HepG2 (cell line): ENCODE data around the gene GDF15. TPM values are rescaled to one million over a fixed set of nuclear protein-coding genes. Genes with fewer than 3 reads are reported as not detected.
A peak's percentile ranks its signal among the peaks of the same experiment; 100 is the strongest.

Source experiments
- ATF7 ChIP-seq, 2 experiments: fragments of 450-650 bp in 1 of 2; sonication (generic) in 1 of 2; formaldehyde crosslinking in 1 of 2; IDR thresholded peaks; 2 replicates each; pipeline versions ENCODE4 v1.4.0 to v1.6.1; 2016 to 2020; ENCODE audit warnings: antibody characterized with exemption in 1 of 2, mild to moderate bottlenecking in 1 of 2, missing genetic modification reagents in 1 of 2
- DMAP1 ChIP-seq: IDR thresholded peaks from 2 replicates; pipeline ENCODE4 v1.6.1; 2016
- DPF2 ChIP-seq: sonication (generic); formaldehyde crosslinking; IDR thresholded peaks from 2 replicates; pipeline ENCODE4 v1.4.0; 2020; ENCODE audit warnings: mild to moderate bottlenecking, low read depth, missing genetic modification reagents, borderline replicate concordance
- FOSL1 ChIP-seq: sonication (generic); formaldehyde crosslinking; IDR thresholded peaks from 2 replicates; pipeline ENCODE4 v1.9.0; 2021; ENCODE audit warnings: missing genetic modification reagents, borderline replicate concordance
- FOXP1 ChIP-seq, 2 experiments: fragments of 450-650 bp in 1 of 2; IDR thresholded peaks; 2 replicates each; pipeline ENCODE4 v1.6.1; 2017 to 2018; ENCODE audit warnings: antibody characterized with exemption in 1 of 2
- HNF4G ChIP-seq, 2 experiments: sonication (generic) in 1 of 2; formaldehyde crosslinking in 1 of 2; IDR thresholded peaks; 2 replicates each; pipeline versions ENCODE4 v1.4.0 to v1.6.1; 2011 to 2020; ENCODE audit warnings: borderline replicate concordance in 2 of 2, low read depth in 2 of 2, mild to moderate bottlenecking in 2 of 2, low read length in 1 of 2, missing genetic modification reagents in 1 of 2, moderate library complexity in 1 of 2
- JUND ChIP-seq: sonication (generic); formaldehyde crosslinking; IDR thresholded peaks from 2 replicates; pipeline ENCODE4 v1.8.0; 2022; ENCODE audit warnings: mild to moderate bottlenecking, missing genetic modification reagents
- NCOA1 ChIP-seq: sonication (generic); formaldehyde crosslinking; IDR thresholded peaks from 2 replicates; pipeline ENCODE4 v1.9.0; 2021; ENCODE audit warnings: missing genetic modification reagents
- NFKBIZ ChIP-seq: IDR thresholded peaks from 2 replicates; pipeline ENCODE4 v1.6.1; 2018; ENCODE audit warnings: missing genetic modification reagents, missing compliant biosample characterization
- PLRG1 ChIP-seq: fragments of 450-650 bp; conservative IDR thresholded peaks from 2 replicates; pipeline ENCODE4 v1.6.1; 2016
- PRMT3 ChIP-seq: sonication (generic); formaldehyde crosslinking; IDR thresholded peaks from 2 replicates; pipeline ENCODE4 v1.8.1; 2022; ENCODE audit warnings: low read depth, mild to moderate bottlenecking, moderate library complexity, missing genetic modification reagents, borderline replicate concordance
- SYNCRIP ChIP-seq: fragments of 200-400 bp; formaldehyde crosslinking; IDR thresholded peaks from 2 replicates; pipeline ENCODE4 v1.6.1; 2018; ENCODE audit warnings: mild to moderate bottlenecking, low read depth, low read length; ENCODE audit not compliant: insufficient read depth
- ZEB1 ChIP-seq: IDR thresholded peaks from 2 replicates; pipeline ENCODE4 v1.6.1; 2012; ENCODE audit warnings: mild to moderate bottlenecking, low read depth, inconsistent platforms; ENCODE audit not compliant: insufficient replicate concordance
- ZNF121 ChIP-seq: sonication (generic); formaldehyde crosslinking; IDR thresholded peaks from 2 replicates; pipeline ENCODE4 v1.5.0; 2020; ENCODE audit warnings: mild to moderate bottlenecking, missing genetic modification reagents
- ZNF776 ChIP-seq: sonication (generic); formaldehyde crosslinking; IDR thresholded peaks from 2 replicates; pipeline ENCODE4 v1.4.0; 2020; ENCODE audit warnings: mild to moderate bottlenecking, missing genetic modification reagents
- polyA plus RNA-seq, 8 experiments: library from polyadenylated mRNA; depleted of rRNA in 3 of 8; stranded (reverse) in 7 of 8; unstranded in 1 of 8; fragments of >200 nt; fragmentation: Illumina TruSeq in 4 of 8; extraction: Trizol in 4 of 8; gene quantifications; 2 replicates each; pipeline versions ENCODE4 v1.2.1 to v1.2.3, GENCODE V29; 2011 to 2016; ENCODE audit warnings: low read depth in 4 of 8, missing spikeins in 1 of 8, mixed read lengths in 1 of 8; ENCODE audit not compliant: insufficient read depth in 1 of 8
- total RNA-seq, 5 experiments: library from RNA; depleted of rRNA; stranded (reverse); fragments of >200 nt; fragmentation: Illumina TruSeq; extraction: Trizol; gene quantifications; 2 replicates each; pipeline ENCODE4 v1.2.3, GENCODE V29; 2016; ENCODE audit warnings: low read depth in 1 of 5
- TF ChIP-seq, protein P1 (sequence below): sonication (generic); formaldehyde crosslinking; IDR thresholded peaks from 2 replicates; pipeline ENCODE4 v1.4.0; 2020; ENCODE audit warnings: missing genetic modification reagents, borderline replicate concordance
- TF ChIP-seq, protein P2 (sequence below): sonication (generic); formaldehyde crosslinking; IDR thresholded peaks from 2 replicates; pipeline ENCODE4 v1.4.0; 2020; ENCODE audit warnings: missing genetic modification reagents
- TF ChIP-seq, protein P3 (sequence below): IDR thresholded peaks from 2 replicates; pipeline ENCODE4 v1.6.1; 2016; ENCODE audit warnings: low read depth, control low read depth
- TF ChIP-seq, protein P4 (sequence below): sonication (generic); formaldehyde crosslinking; IDR thresholded peaks from 2 replicates; pipeline ENCODE4 v1.9.0; 2022; ENCODE audit warnings: low read depth, missing genetic modification reagents

GDF15 gene
- total and polyA plus RNA-seq, 2 of the 13 experiments (the other 11 are each of a cell fraction or from before 2014, with no cell fraction given), result 146 to 422 TPM

DNA sequence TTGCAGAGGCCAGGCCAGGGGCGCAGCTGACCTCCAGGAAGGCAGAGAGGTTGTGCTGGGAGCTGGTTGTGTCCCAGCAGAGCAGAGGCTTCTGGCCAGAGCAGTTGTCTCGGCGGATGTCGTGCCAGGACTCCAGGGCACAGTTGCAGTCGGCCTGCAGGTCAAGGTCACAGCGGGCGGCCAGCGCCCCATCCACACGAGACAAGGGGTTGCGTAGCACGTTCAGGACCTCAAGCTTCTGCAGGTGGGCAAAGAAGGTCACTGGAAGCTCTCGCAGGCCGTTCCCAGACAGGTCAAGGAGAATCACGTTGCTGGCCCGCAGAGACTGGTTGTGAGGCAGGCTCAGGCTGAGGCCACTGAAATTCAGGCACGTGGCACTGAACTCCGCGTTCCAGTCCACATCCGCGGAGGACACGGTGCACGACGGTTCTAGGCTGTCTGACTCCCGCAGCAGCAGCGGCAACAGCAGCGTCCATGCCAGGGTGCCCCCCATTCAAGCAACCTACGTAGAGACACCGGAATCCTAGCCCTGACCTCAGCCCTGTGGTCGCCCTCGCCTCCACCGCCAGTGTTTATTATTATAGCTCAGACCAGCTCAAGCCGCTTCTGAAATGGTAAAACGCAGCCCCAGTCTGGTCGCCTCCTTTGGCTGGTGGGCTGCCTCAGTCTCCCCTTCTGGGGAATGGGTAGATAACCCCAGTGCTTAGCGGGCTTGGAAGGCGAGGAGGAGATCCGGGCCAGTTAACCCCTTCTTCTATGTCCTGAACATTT is 10.7 kb downstream of the GDF15 start (continued):
- 0 out of 2 replicates have a peak, but pooled peaks have one; percentile 45 for TF ChIP-seq DPF2
- TF ChIP-seq PLRG1, result no peak
- TF ChIP-seq NCOA1 (CRISPR knock-in tag), result no peak
- TF ChIP-seq, protein P1, sequence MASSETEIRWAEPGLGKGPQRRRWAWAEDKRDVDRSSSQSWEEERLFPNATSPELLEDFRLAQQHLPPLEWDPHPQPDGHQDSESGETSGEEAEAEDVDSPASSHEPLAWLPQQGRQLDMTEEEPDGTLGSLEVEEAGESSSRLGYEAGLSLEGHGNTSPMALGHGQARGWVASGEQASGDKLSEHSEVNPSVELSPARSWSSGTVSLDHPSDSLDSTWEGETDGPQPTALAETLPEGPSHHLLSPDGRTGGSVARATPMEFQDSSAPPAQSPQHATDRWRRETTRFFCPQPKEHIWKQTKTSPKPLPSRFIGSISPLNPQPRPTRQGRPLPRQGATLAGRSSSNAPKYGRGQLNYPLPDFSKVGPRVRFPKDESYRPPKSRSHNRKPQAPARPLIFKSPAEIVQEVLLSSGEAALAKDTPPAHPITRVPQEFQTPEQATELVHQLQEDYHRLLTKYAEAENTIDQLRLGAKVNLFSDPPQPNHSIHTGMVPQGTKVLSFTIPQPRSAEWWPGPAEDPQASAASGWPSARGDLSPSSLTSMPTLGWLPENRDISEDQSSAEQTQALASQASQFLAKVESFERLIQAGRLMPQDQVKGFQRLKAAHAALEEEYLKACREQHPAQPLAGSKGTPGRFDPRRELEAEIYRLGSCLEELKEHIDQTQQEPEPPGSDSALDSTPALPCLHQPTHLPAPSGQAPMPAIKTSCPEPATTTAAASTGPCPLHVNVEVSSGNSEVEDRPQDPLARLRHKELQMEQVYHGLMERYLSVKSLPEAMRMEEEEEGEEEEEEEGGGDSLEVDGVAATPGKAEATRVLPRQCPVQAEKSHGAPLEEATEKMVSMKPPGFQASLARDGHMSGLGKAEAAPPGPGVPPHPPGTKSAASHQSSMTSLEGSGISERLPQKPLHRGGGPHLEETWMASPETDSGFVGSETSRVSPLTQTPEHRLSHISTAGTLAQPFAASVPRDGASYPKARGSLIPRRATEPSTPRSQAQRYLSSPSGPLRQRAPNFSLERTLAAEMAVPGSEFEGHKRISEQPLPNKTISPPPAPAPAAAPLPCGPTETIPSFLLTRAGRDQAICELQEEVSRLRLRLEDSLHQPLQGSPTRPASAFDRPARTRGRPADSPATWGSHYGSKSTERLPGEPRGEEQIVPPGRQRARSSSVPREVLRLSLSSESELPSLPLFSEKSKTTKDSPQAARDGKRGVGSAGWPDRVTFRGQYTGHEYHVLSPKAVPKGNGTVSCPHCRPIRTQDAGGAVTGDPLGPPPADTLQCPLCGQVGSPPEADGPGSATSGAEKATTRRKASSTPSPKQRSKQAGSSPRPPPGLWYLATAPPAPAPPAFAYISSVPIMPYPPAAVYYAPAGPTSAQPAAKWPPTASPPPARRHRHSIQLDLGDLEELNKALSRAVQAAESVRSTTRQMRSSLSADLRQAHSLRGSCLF (CRISPR knock-in tag), result no peak
- TF ChIP-seq PRMT3, result no peak
- no peak; the same call in 1 of the 2 replicates for TF ChIP-seq ZNF121 (CRISPR knock-in tag)
- TF ChIP-seq, protein P2, sequence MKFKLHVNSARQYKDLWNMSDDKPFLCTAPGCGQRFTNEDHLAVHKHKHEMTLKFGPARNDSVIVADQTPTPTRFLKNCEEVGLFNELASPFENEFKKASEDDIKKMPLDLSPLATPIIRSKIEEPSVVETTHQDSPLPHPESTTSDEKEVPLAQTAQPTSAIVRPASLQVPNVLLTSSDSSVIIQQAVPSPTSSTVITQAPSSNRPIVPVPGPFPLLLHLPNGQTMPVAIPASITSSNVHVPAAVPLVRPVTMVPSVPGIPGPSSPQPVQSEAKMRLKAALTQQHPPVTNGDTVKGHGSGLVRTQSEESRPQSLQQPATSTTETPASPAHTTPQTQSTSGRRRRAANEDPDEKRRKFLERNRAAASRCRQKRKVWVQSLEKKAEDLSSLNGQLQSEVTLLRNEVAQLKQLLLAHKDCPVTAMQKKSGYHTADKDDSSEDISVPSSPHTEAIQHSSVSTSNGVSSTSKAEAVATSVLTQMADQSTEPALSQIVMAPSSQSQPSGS (CRISPR knock-in tag), result no peak
- no peak for TF ChIP-seq HNF4G (IDR thresholded peaks at IDR 0.05; ENCODE audit: borderline replicate concordance, low read depth, low read length)
- TF ChIP-seq HNF4G (CRISPR knock-in tag; IDR thresholded peaks at IDR 0.05; ENCODE audit: borderline replicate concordance, low read depth), result no peak
- TF ChIP-seq JUND (CRISPR knock-in tag), result no peak
- TF ChIP-seq FOXP1 (IDR thresholded peaks at IDR 0.05), result no peak
- TF ChIP-seq FOXP1 (CRISPR knock-in tag; IDR thresholded peaks at IDR 0.05), result no peak
- no peak for TF ChIP-seq ZNF776 (CRISPR knock-in tag)
- TF ChIP-seq NFKBIZ, result no peak
- no peak for TF ChIP-seq DMAP1 (CRISPR knock-in tag)
- TF ChIP-seq ATF7 (IDR thresholded peaks at IDR 0.05), result no peak
- TF ChIP-seq ATF7 (CRISPR knock-in tag; IDR thresholded peaks at IDR 0.05), result no peak
- TF ChIP-seq, protein P3, sequence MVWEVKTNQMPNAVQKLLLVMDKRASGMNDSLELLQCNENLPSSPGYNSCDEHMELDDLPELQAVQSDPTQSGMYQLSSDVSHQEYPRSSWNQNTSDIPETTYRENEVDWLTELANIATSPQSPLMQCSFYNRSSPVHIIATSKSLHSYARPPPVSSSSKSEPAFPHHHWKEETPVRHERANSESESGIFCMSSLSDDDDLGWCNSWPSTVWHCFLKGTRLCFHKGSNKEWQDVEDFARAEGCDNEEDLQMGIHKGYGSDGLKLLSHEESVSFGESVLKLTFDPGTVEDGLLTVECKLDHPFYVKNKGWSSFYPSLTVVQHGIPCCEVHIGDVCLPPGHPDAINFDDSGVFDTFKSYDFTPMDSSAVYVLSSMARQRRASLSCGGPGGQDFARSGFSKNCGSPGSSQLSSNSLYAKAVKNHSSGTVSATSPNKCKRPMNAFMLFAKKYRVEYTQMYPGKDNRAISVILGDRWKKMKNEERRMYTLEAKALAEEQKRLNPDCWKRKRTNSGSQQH (CRISPR knock-in tag), result no peak
- no peak for TF ChIP-seq ZEB1
- TF ChIP-seq SYNCRIP, result no peak
- TF ChIP-seq, protein P4, sequence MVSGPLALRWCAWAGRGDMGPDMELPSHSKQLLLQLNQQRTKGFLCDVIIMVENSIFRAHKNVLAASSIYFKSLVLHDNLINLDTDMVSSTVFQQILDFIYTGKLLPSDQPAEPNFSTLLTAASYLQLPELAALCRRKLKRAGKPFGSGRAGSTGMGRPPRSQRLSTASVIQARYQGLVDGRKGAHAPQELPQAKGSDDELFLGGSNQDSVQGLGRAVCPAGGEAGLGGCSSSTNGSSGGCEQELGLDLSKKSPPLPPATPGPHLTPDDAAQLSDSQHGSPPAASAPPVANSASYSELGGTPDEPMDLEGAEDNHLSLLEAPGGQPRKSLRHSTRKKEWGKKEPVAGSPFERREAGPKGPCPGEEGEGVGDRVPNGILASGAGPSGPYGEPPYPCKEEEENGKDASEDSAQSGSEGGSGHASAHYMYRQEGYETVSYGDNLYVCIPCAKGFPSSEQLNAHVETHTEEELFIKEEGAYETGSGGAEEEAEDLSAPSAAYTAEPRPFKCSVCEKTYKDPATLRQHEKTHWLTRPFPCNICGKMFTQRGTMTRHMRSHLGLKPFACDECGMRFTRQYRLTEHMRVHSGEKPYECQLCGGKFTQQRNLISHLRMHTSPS (CRISPR knock-in tag), result peak; percentile 90
- no peak for TF ChIP-seq FOSL1 (CRISPR knock-in tag)
